GM19468 (cell line): ENCODE results near the gene LYZL2.
"Not testable (repeated sequence)": the region's sequence is repeated elsewhere in the genome, so short reads cannot be mapped to it uniquely, and the experiment has no call there.

Source experiments
- ATAC-seq: cut with Tn5 transposase; IDR thresholded peaks from one replicate; pipeline ENCODE4 v1.9.1; 2021; ENCODE audit warnings: mild to moderate bottlenecking, moderate library complexity, moderate number of reproducible peaks; ENCODE audit not compliant: unreplicated experiment; ENCODE audit errors: extremely low read depth

Gene LYZL2

DNA sequence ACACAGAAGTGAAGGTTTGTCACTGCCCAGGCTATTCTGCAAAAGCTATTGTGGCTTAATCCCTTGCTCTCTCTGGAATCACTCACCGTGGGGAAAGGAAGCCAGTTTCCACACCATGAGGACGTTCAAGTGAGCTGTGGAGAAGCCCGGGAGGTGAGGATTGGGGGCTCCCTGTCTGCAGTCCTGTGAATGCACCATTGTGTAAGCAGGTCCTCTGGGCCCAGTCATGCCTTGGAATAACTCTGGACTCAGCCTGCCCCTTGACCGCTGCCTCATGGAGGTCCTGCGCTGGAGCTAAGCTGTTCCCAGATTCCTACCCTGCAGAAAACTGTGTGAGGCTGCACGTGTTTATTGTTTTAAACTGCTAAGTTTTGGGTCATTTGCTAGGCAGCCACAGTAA lies 33.5 kb downstream of the LYZL2 start:
- no peak for ATAC-seq

DNA sequence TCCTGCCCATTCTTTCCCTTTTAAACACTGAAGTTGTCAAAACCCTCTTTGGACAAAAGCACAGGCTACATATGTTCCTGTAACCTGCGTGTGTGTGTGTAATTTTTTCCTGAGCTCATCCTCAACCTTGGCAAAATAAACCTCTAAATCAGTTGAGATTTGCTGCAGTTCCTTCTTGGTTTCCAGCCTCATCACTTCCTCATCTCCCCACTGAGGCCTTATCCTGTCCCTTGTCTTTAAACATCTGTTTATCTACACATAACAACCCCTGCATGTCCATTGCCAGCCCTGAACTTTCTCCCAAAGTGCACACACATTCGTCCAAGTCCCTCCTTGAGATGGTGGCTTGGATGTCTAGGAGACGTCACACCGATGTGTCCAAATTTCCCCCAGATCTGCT lies 35.5 kb downstream of the LYZL2 start:
- ATAC-seq, result no peak

DNA sequence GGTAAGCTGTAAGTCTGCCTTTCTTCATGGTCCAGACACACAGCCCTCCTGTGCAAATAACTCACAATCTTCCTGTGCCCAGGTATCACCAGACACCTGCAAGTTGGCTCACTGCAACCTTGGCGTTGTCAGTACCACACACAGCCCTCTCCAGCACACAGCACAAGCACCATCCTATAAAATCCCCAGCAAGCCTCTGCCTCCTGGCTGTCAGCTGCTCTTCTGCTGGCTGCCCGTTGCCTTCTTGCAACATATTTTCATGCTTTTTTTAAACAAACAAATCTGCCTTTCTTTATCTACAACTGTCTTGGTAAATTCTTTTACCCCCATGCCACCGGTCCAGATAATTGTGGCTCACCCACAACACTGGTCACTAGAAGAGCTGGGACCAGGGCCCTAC lies 36.8 kb downstream of the LYZL2 start:
- not testable (repeated sequence) for ATAC-seq

DNA sequence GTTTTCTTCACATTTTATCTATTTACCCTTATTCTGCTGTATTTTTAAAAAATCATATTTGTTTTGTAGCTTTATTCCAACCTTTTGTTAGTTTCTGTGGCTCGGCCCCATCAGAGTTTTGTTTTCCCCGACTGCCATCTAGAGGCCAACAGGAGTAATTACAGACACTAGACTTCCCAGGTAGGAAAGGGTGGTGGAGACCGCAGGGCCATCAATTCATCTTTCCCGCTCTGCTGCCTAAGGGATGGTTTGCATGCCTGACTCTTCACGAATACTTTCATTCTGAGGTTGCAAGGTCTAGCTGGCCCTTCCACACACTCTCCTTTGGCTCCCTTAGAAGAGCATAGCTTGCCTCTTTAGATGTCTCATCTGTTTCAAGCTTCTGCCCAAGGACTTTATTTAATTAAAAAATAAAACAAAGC lies 38.3 kb downstream of the LYZL2 start:
- no peak for ATAC-seq

DNA sequence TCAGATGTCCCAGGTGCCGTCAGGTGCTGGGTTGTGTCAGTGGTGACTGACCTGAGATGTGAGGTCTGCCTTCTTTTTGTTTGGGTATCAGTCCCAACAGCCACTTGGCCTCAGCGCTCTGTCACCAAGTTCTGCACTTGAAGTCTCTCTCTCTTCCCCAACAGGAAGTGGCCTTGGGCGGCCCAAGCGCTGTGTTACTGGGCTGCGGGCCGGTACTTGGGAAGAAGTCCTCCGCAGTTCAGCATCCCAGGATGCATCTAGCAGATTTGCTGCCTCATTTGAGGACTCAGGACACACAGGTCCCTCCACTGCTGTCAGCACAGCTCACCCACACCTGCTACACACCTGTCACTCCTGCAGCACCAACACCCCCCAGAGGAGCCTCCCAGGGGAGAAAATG lies 40.1 kb downstream of the LYZL2 start:
- ATAC-seq, result no peak

DNA sequence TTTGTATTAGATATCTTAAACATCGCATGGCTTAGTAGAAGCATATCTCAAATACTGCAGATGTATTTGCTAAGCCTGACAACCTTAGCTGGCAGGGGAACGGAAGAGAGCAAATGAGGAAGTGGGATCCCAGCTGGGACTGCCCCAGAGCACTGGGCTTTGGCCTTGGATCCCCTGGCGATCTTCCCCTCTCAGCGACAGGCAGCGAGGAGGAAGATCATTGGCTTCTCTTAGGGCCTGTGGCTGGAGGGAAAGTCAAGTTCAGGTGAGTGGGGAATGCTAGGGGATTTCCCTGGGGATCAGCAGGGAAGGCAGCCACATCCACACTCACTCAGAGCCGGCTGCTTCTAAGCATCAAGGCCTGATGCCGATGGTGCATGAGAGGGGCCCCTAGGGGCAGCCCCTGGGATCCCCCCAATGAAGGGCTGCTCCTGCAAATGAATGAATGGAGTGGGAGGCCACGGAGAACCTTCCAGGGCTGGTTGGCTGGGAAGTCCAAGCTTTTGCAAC lies 42.0 kb downstream of the LYZL2 start:
- ATAC-seq, result peak; percentile 64

DNA sequence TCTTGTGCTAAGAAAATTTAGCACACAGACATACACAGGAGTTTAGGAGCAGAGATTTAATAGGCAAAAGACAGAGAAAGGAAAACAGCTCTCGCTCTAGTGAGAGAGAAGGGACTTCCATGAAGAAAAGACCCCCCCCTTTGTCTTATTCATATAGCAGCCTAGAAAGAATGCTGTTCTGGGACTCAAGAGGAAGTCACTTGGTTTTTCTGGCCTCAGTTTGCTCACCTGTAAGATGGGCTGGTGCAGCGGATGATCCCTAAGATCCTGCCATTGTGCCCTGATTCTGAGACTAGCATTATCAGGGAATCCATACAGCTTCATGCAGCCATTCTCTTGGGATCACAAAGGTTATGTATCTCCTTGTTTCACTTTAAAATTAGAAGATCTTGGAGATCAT lies 42.7 kb downstream of the LYZL2 start:
- ATAC-seq, result no peak

DNA sequence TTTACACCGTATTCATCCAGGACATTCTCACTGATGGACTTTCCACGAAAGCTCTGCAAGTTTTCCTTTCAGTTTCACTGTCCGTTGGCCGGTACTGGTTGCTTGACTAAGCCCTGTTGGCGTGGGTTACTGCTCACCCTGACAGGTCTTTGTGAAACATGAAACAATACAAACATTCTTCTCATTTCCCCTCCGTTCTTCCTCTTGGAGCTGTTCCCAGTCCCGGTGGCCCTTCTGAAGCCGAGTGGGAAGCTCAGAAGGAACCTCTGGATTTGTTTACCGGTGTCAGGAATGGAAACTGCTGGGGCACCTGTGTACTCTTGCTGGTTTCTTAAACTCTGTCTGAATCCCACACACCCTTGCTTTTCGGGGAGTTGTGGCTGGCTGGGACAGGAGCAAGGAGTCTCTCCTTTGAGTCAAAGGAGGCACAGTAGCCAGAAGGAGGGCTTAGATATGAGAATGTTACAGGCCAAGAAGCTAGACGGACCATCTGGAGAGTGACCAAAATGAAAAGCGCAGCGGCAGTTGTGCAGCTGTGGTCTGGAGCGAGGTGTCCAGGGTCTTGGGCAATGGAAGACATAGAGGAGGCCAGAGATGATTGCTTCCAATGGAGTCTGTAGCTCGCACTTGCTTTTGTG lies 45.7 kb downstream of the LYZL2 start:
- ATAC-seq, result peak; percentile 31

DNA sequence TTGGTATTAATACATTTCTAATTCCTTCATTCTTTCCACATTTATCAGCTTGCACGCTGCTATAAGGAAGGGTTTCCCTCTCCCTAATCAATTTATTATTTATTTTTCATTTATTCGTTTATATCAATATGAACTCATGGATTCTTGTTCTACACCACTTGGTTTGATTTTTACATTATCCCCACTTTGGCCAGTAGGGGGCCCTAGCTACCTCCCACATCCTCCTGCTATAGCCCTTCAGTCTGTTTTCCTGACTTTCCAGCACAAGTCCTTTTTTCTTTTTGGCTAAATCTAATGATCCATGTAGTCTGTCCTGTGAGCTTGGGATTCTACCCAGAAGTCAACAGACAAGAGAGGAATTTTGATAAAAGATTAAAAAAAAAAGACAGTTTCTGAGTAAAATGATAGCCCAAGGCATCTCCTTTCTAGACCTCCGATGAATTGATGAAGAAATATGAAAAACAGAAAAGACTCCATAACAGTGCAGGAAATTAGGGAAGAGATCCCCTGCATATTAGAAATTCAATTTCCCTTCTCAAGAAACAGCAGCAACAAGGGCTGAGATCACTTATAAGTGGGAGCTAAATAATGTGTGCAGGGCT lies 47.7 kb downstream of the LYZL2 start:
- no peak for ATAC-seq

DNA sequence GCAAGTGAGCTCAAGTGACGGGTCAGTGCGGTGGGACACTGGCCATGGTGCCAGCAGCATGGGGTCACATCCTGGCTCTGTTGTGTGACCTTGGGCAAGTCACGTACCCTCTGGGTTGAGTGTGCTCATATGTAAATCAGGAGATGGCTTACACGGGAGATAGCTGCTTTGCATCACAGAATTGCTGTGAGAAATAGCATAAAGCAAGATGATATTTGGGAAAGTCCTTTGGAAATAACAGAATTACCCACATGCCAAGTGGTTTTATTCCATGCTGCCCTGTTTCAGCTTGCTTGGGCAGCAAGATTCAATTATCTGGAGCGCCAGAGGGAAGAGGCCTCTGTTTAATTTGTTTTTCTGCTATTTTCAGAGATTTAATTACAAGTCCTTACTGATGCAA lies 48.9 kb downstream of the LYZL2 start:
- no peak for ATAC-seq

DNA sequence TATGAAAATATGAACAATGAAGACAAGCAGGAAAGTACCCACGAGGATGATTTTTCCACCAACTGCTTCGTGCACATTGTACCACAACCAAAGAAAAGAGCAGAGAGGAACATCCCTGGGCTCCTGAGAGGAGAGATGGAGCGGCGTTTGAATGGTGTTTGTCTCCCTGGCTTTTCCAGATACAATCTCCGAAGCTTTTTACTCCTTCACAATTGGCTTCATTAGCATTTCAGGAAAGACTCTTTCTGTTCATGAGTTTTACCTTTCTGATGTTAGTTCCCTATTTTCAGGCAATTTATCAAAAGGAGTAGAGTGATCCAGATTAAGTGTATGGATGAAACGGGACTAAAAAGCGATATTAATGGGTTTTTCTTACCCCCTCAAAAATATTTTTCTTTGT lies 49.3 kb downstream of the LYZL2 start:
- ATAC-seq, result no peak

DNA sequence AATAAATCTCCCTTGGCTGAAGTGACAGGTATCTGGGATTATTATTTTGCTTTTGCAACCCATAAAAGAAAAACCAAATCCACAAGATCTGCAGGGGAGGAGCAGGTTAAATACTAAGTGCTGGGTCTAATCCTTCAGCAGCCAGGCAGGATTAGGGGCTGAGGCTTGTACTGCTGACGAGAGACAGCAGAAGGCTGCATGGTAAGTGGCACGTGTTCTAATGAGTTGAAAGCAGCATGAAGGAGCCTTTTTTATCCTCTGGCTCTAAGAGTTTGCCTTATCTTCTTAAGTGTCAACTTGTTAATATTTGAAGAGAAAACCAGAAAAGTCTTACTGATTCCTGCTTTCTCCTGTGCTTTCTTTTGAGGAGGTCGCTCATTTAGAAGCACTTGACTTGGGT lies 50.0 kb downstream of the LYZL2 start:
- ATAC-seq, result no peak

DNA sequence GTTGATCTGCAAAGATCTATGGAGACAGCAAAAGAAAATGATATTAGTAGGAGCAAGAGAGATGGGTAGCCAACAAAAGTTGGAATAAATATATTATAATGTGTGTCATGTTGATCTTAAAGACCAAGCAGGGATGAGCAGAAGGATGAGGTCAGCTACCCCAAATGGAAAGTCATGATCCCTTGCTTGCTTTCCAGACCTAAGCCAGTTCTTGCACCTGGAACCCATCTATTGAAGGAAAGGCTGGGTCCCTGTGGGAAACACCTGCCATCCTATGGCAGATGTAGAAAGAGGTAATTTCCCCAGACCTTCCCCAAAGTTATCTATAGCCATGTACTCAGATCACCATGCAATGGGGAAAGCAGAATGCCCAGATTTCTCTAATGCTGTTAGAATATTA lies 52.5 kb downstream of the LYZL2 start:
- no peak for ATAC-seq

DNA sequence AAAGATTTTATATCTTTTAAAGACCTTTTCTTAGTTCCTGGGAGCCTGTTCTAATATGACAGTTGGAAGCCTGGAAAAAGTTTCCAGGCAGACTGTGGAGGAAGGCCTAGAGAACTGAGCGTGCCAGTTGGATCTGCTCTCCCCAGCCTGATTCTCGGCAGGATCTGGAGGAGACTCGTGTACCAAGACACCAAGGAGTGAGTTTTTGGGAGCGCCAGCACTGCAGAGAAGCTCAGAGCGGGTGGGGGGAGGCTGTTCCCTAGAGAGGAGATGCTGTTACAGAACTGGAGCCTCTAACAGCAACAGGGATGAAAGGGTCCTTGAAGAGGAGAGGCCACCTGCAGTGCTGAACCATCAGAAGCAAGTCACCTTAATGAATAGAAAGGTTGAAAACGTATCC lies 52.9 kb downstream of the LYZL2 start:
- no peak for ATAC-seq

DNA sequence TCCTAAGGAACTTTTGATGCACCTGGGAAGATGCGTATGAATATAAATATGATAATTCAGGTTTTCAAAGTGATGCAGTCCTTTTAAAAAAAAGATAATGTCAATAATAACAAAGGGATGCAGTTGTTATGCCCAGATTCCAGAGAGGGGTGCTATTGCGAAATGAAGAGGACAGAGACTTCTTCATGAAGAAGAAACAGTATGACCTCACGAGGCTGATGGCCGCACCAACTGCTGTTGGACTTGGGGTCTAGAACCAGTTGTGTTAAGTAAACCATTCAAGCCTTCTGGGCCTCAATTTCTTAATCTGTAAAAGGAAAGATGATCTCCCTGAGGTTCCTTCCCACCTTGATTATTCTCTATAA lies 55.1 kb downstream of the LYZL2 start:
- ATAC-seq, result no peak

DNA sequence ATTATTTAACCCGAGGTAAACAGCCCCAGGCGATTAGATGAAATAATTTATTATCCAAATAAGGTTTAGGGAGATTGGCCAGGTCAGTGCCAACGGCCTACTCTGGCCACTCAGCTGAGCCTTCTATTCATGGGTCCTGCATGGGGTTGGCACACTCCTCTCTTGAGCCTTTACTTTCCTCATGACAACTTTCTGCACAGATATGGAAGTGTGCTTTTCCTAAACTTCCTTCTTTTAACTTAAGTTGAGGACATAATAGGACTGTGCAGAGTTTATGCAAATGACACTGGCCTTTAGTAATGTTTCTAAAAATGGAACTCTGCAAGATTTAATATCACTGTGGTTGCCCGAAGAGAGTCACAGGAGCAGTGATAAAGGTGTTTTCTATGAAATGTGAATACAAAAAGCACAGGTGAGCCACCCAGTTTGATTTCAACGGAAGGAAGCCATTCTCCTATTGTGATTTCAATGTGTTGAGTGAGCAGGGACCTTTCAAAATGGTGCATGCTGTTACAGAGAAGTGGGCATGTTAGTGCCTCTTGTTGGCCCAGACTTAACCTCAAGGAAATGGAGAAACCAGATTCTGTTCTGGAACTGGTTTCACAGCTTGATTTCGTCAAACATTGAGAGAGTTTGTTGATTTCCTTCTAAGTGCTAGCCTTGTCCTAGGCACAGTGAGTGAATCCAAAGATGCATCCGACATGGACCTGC lies 55.7 kb downstream of the LYZL2 start:
- no peak for ATAC-seq

DNA sequence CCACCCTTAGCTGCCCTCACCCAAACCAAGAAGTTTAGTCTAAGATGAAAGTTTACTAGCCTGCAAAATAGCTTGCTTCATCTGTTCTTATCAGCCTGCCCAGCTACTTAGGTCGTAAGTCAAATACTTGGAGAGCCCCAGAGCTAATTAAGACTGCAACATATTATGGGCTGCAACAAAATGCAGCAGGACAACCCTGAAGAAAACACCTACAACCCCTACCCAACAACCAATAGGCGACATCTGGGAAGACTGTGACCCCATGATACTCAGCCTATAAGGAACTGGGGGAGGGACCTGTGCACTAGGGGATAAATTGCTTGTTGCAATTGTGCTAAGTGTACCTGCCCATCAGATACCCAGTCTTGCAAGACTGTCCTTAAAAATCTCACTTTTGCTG lies 64.1 kb downstream of the LYZL2 start:
- no peak for ATAC-seq

DNA sequence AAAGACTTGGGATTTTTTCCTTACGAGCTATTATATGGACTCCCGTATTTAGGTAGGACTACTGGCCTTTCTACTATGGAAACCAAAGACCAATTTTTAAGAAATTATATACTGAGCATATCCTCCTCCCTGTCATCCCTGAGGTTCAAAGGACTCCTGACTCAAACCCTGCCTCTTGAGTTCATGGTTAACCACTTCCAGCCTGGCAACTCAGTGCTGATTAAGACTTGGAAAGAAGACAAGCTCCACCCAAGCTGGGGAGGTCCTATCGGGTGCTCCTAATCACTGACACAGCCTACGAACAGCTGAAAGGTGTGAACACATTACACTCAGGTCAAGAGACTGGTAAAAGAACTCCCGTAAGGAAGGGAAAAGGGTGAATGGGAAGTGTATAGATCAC lies 66.8 kb downstream of the LYZL2 start:
- ATAC-seq, result no peak
